Left lung (tissue), 10 donors: ENCODE measurements around the gene ZNF776. TPM values are rescaled to one million over a fixed set of nuclear protein-coding genes. Genes with fewer than 3 reads are reported as not detected.

Experiments
- ATAC-seq: fragments of 200-7000 bp; cut with Tn5 transposase; one replicate; pipeline ENCODE4 v1.9.1; 2020; ENCODE audit warnings: moderate library complexity
- DNase-seq, 4 donors: peaks; one replicate each; pipeline ENCODE4 v3.0.0-alpha.2; 2013 to 2020
- H3K27ac ChIP-seq, 2 donors: fragments of 200-600 bp; sonication (generic) in 1 of 2; one replicate each; pipeline versions ENCODE4 v1.5.0 to v1.8.0; 2020 to 2021
- H3K27me3 ChIP-seq, 2 donors: fragments of 200-600 bp; sonication (generic) in 1 of 2; one replicate each; pipeline versions ENCODE4 v1.5.0 to v1.8.0; 2020 to 2021
- H3K36me3 ChIP-seq, 2 donors: fragments of 200-600 bp; sonication (generic) in 1 of 2; one replicate each; pipeline versions ENCODE4 v1.5.0 to v1.8.0; 2020 to 2021
- H3K4me1 ChIP-seq, 2 donors: fragments of 200-600 bp; one replicate each; pipeline ENCODE4 v1.8.0; 2021
- H3K4me3 ChIP-seq, 2 donors: fragments of 200-600 bp; sonication (generic) in 1 of 2; one replicate each; pipeline versions ENCODE4 v1.5.0 to v1.8.0; 2020 to 2021; ENCODE audit warnings: mild to moderate bottlenecking in 1 of 2
- H3K9me3 ChIP-seq, 2 donors: fragments of 200-600 bp; sonication (generic) in 1 of 2; one replicate each; pipeline versions ENCODE4 v1.5.0 to v1.8.0; 2020 to 2021
- intact Hi-C, 2 donors: fragments of 100-400 bp; cut with DNase I; formaldehyde crosslinking; loops; one replicate each; pipeline versions ENCODE4 v1.11.2 to v1.14.2; 2022
- polyA plus RNA-seq, 6 donors: library from polyadenylated mRNA; unstranded; fragments of 120-200 nt; gene quantifications; one replicate each; pipeline ENCODE4 v1.2.1, GENCODE V29; 2013; ENCODE audit not compliant: insufficient read length in 6 of 6
- total RNA-seq, 2 donors: library from RNA; stranded (reverse); fragmentation: NEBNext Ultra II Directional; extraction: Animal tissue kit (Norgen Biotek cat#: 25700); gene quantifications; one replicate each; pipeline ENCODE4 v1.2.1, GENCODE V29; 2021
- TF ChIP-seq, protein P1 (sequence below), 2 donors: fragments of 200-600 bp; sonication (generic) in 1 of 2; IDR thresholded peaks; one replicate each; pipeline versions ENCODE4 v1.5.0 to v1.8.0; 2021; ENCODE audit warnings: antibody characterized with exemption in 2 of 2
- donor health status: DM: no; HTN: yes; CAD: no.
- donor health status: DM: no; HTN: no; CAD: no.

ZNF776 gene
- total and polyA plus RNA-seq, 8 donors: 10.2 to 45.8 (median 38.4) TPM

DNA sequence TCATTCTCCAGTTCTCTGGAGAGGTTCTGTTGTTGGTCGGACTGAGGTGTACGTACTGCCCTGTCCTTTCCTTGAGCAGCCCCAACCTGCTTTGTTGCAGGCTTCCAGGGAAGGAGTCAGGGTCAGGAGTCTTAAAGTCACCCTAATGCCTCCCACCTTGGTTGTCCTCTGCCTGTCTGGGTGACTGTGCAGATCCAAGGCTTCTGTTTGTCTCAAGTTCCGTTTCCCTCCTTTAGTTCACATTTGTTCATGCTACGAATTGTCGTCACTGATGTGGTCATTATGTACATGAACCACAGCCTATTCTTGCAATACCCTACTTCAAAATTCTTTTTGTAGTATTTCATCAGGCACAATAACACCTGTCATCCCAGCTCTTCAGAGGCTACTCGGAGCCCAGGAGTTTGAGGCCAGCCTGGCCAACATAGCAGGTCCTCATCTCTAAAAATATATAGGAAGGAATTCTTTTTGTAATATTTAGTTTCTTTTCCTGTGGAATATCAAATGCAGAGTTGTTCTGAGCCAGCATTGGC is 30.2 kb downstream of the ZNF776 start:
- no peak overlapping the region for H3K4me3 ChIP-seq
- DNase-seq: no peak
- no peak for ATAC-seq
- no peak overlapping the region for H3K27ac ChIP-seq
- peaks cover 0 to 5% of the 10 kb centered on the region in 2 donors for H3K4me1 ChIP-seq
- H3K9me3 ChIP-seq: peaks cover 0 to 78% of the 10 kb centered on the region in 2 donors
- no peaks in the 10 kb centered on the region for H3K27me3 ChIP-seq
- H3K36me3 ChIP-seq: peaks cover 0 to 97% of the 10 kb centered on the region in 2 donors
- TF ChIP-seq, protein P1, sequence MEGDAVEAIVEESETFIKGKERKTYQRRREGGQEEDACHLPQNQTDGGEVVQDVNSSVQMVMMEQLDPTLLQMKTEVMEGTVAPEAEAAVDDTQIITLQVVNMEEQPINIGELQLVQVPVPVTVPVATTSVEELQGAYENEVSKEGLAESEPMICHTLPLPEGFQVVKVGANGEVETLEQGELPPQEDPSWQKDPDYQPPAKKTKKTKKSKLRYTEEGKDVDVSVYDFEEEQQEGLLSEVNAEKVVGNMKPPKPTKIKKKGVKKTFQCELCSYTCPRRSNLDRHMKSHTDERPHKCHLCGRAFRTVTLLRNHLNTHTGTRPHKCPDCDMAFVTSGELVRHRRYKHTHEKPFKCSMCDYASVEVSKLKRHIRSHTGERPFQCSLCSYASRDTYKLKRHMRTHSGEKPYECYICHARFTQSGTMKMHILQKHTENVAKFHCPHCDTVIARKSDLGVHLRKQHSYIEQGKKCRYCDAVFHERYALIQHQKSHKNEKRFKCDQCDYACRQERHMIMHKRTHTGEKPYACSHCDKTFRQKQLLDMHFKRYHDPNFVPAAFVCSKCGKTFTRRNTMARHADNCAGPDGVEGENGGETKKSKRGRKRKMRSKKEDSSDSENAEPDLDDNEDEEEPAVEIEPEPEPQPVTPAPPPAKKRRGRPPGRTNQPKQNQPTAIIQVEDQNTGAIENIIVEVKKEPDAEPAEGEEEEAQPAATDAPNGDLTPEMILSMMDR (IDR thresholded peaks at IDR 0.05): no peak
- intact Hi-C loops: no loop called here

- intact Hi-C loops: no loop called here
- no peaks in the 10 kb centered on the region for H3K4me1 ChIP-seq
- H3K27ac ChIP-seq: no peak overlapping the region
- H3K4me3 ChIP-seq: no peak overlapping the region
- H3K36me3 ChIP-seq: peaks cover 0 to 94% of the 10 kb centered on the region in 2 donors
- DNase-seq (no peak), ATAC-seq (no peak)
- no peaks in the 10 kb centered on the region for H3K27me3 ChIP-seq
- TF ChIP-seq, protein P1 (IDR thresholded peaks at IDR 0.05): no peak
- H3K9me3 ChIP-seq: peaks cover 0 to 93% of the 10 kb centered on the region in 2 donors
Measured at GRCh38 chr19:57778336-57778735, 31.7 kb downstream of the ZNF776 start.

GRCh38 chr19:57779220-57779845 is 32.7 kb downstream of the ZNF776 start:
- ATAC-seq: no peak
- TF ChIP-seq, protein P1 (IDR thresholded peaks at IDR 0.05): no peak
- no peaks in the 10 kb centered on the region for H3K27me3 ChIP-seq
- intact Hi-C loops: no loop called here
- DNase-seq: no peak
- no peak overlapping the region for H3K4me3 ChIP-seq
- no peak overlapping the region for H3K27ac ChIP-seq
- peaks cover 0 to 98% of the 10 kb centered on the region in 2 donors for H3K9me3 ChIP-seq
- H3K36me3 ChIP-seq: peaks cover 0 to 86% of the 10 kb centered on the region in 2 donors
- H3K4me1 ChIP-seq: no peaks in the 10 kb centered on the region

DNA sequence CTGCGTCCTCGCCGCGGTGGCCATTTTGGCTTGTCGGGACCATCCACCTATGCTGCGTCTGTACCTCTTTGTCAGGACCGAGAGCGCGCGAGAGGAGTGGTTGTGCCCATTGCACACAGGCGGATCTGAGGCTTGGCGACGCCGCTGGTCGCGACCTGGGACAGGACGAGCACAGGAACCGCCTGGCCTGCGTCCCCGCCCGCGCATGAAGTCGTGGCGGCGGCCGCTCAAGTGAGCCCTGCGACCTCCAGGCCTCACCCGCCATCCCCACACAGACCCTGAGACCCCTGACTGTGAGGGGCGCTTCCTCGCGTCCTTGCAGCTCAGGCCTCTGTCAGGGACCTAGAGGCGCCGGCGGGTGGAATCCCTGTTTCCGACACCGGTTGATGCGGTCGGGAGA is 39.7 kb downstream of the ZNF776 start:
- intact Hi-C loops: no loop called here
- Histone ChIP-seq H3K4me3 (no peak overlapping the region), H3K9me3 (peaks cover 0 to 86% of the 10 kb centered on the region in 2 donors), H3K36me3 (peaks cover 0 to 58% of the 10 kb centered on the region in 2 donors), H3K27me3 (no peaks in the 10 kb centered on the region), H3K4me1 (no peaks in the 10 kb centered on the region), H3K27ac (no peak overlapping the region)
- ATAC-seq (no peak), DNase-seq (no peak)
- TF ChIP-seq, protein P1 (IDR thresholded peaks at IDR 0.05): no peak

DNA sequence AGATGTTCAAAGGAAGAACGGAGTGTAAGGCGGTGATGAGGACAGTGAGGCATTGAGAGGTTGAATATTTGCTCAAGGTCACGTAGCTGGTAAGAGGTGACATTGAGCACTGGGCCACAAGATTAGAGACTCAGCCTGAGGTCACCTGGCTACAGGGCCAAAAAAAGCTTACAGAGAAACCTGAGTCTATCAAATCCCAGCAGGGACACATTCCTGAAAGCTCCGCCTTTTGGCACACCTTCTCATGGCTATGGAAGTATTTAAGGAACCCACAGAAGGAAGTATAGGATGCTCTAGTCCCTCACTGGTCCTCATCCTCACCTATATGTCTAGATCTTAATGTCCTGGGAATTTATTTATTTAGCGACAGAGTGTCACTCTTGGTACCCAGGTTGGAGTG is 40.3 kb downstream of the ZNF776 start:
- peaks cover 0 to 56% of the 10 kb centered on the region in 2 donors for H3K36me3 ChIP-seq
- intact Hi-C loops: no loop called here
- no peak overlapping the region for H3K27ac ChIP-seq
- H3K27me3 ChIP-seq: no peaks in the 10 kb centered on the region
- no peak overlapping the region for H3K4me3 ChIP-seq
- ATAC-seq (no peak), DNase-seq (no peak)
- TF ChIP-seq, protein P1 (IDR thresholded peaks at IDR 0.05): no peak
- H3K9me3 ChIP-seq: peaks cover 0 to 79% of the 10 kb centered on the region in 2 donors
- no peaks in the 10 kb centered on the region for H3K4me1 ChIP-seq
